Activated CD8-positive, alpha-beta memory T cell treated with anti-CD3 and anti-CD28 coated beads, Interleukin-2, amount 50 U/mL, for 24 hours (primary cell): ENCODE measurements around the gene IPO13.

Source experiments
- DNase-seq: peaks from one replicate; pipeline ENCODE4 v3.0.0-alpha.2; 2020; ENCODE audit errors: extremely low read depth

IPO13 gene

GRCh38 chr1:43949678-43950077 is 2.9 kb downstream of the IPO13 start:
- no peak for DNase-seq

GRCh38 chr1:43951021-43951985 is 4.6 kb downstream of the IPO13 start:
- DNase-seq = no peak

GRCh38 chr1:43952731-43953346 is 6.1 kb downstream of the IPO13 start:
- no peak for DNase-seq

- DNase-seq = no peak
Observed at GRCh38 chr1:43953361-43953760, 6.6 kb downstream of the IPO13 start.

GRCh38 chr1:43954036-43954435 is 7.3 kb downstream of the IPO13 start:
- DNase-seq = no peak

GRCh38 chr1:43956234-43956633 is 9.5 kb downstream of the IPO13 start:
- no peak for DNase-seq

- DNase-seq = no peak
Observed at GRCh38 chr1:43957407-43958040, 10.8 kb downstream of the IPO13 start.

GRCh38 chr1:43958351-43959255 is 11.9 kb downstream of the IPO13 start:
- no peak for DNase-seq

GRCh38 chr1:43960798-43961197 is 14.0 kb downstream of the IPO13 start:
- no peak for DNase-seq

GRCh38 chr1:43961692-43962091 is 14.9 kb downstream of the IPO13 start:
- no peak for DNase-seq

- DNase-seq = no peak
Observed at GRCh38 chr1:43962324-43962723, 15.6 kb downstream of the IPO13 start.

- no peak for DNase-seq
Observed at GRCh38 chr1:43963006-43963405, 16.3 kb downstream of the IPO13 start.

GRCh38 chr1:43963890-43964289 is 17.1 kb downstream of the IPO13 start:
- DNase-seq = no peak

GRCh38 chr1:43965316-43965715 is 18.6 kb downstream of the IPO13 start:
- no peak for DNase-seq

GRCh38 chr1:43968348-43968948 is 21.7 kb downstream of the IPO13 start:
- no peak for DNase-seq

- no peak for DNase-seq
Observed at GRCh38 chr1:43969416-43969745, 22.6 kb downstream of the IPO13 start.

GRCh38 chr1:43969746-43970466 is 23.2 kb downstream of the IPO13 start, which contains the start of gene DPH2:
TSS of gene DPH2 (plus strand) at chr1:43970010. CDS start at chr1:43970176, 166 bp downstream.
- DNase-seq = peak; percentile 95

- DNase-seq = no peak
Observed at GRCh38 chr1:43970502-43970901, 23.8 kb downstream of the IPO13 start.

GRCh38 chr1:43970911-43971310 is 24.2 kb downstream of the IPO13 start:
- no peak for DNase-seq

GRCh38 chr1:43971336-43971980 is 24.7 kb downstream of the IPO13 start:
- DNase-seq = no peak
